ENCODE measurements around the gene BTD.
"Not testable (repeated sequence)": the region's sequence is repeated elsewhere in the genome, so short reads cannot be mapped to it uniquely, and the experiment has no call there.

BTD gene

DNA sequence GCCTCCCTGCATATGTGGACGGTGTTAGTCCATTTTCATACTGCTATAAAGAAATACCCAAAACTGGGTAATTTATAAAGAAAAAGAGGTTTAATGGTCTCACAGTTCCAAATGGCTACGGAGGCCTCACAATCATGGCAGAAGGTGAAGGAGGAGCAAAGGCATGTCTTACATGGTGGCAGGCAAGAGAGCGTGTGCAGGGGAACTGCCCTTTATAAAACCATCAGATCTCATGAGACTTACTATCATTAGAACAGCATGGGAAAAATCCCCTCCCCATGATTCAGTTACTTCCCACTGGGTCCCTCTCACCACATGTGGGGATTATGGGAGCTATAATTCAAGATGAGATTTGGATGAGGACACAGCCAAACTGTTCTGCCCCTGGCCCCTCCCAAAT is 1.3 kb downstream of the BTD start:
- DNase-seq (ENCODE audit: low read depth in 2 of 2), result not testable (repeated sequence)

DNA sequence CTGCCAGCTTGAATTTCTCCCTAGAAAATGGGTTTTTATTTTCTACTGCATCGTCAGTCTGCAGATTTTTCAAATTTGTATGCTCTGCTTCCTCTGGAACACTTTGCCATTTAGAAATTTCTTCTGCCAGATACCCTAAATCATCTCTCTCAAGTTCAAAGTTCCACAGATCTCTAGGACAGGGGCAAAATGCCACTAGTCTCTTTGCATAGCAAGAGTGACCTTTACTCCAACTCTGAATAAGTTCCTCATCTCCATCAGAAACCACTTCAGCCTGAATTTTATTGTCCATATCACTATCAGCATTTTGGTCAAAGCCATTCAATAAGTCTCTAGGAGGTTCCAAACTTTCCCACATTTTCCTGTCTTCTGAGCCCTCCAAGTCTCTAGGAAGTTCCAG is 3.0 kb downstream of the BTD start:
- DNase-seq (ENCODE audit: low read depth in 2 of 2), result not testable (repeated sequence)

- DNase-seq (ENCODE audit: low read depth in 2 of 2), result no peak
Observed at GRCh38 chr3:15606434-15606891, 4.9 kb downstream of the BTD start.

DNA sequence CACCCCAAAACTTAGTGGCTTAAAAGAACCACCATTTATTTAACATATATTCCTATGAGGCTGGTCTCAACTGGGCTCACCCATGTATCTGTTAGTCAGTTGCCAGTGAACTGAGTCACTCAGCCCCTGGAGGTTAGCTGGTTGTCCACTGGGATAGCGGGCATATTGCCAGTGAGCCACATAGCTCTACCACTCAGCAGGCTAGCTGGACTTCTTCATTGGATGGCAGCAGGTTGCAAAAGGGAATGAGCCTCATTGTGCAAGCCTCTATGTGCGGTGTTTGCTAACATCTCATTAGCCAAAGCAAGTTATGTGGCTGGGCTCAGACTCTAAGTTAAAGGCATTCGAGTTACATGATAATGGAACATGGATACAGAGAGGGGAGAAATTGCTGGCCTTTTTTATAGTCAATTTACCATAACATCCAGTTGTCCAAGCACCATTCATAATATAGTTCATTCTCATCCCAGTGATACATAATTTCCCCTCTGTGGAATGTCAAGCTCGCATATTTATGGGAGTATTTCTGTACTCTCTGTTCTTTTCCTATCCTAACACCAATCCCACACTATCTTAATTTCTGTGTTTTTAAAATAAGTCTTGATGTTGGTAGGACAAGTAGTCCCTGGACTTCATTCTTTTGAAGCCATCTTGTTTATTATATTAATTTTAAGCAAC is 8.7 kb downstream of the BTD start:
- no peak for DNase-seq (ENCODE audit: low read depth in 2 of 2)

- DNase-seq (ENCODE audit: low read depth in 2 of 2), result no peak
Observed at GRCh38 chr3:15611018-15611417, 9.5 kb downstream of the BTD start.

DNA sequence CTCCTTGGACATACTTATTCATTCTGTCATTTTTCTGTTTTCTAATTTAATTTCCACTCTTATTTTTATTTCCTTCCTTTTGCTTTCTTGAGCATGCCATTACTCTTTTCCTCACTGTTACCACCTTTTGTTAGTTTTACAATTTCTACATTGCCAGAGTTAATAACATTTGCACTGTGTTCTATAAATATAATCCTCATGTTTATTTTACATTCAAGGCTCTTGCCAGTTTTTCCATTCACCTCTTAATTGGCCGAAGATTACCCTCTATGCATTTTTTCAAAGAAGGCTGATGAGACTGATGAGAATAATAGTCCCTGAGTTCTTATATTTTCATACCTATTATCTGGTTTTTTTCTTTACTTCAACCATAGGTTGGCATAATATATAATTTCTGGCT is 10.5 kb downstream of the BTD start:
- no peak for DNase-seq (ENCODE audit: low read depth in 2 of 2)

DNA sequence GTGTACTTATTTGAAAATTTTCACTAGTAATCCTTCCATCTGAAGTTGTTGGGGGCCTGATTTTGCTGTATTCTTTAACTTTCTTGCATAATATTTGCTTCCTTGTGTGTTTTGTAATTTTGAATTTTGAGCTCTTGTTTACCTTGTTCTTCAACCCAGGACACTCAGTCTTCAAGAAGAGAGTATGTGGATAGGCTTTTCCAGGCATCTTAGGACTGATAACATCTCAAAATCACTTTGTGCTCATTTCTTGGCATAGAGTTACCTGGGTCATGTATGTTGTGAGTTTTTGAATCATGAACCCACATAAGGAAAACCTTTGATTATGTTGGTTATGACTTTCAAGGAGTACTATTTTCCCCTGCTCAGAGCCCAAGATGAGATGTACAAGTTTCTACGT is 13.4 kb downstream of the BTD start:
- no peak for DNase-seq (ENCODE audit: low read depth in 2 of 2)

GRCh38 chr3:15616053-15616452 is 14.5 kb downstream of the BTD start:
- no peak for DNase-seq (ENCODE audit: low read depth in 2 of 2)

- DNase-seq (ENCODE audit: low read depth in 2 of 2), result not testable (repeated sequence)
Observed at GRCh38 chr3:15619659-15620464, 18.3 kb downstream of the BTD start.

- DNase-seq (ENCODE audit: low read depth in 2 of 2), result no peak
Observed at GRCh38 chr3:15623535-15624440, 22.2 kb downstream of the BTD start.

- no peak for DNase-seq (ENCODE audit: low read depth in 2 of 2)
Observed at GRCh38 chr3:15628967-15629366, 27.4 kb downstream of the BTD start.

DNA sequence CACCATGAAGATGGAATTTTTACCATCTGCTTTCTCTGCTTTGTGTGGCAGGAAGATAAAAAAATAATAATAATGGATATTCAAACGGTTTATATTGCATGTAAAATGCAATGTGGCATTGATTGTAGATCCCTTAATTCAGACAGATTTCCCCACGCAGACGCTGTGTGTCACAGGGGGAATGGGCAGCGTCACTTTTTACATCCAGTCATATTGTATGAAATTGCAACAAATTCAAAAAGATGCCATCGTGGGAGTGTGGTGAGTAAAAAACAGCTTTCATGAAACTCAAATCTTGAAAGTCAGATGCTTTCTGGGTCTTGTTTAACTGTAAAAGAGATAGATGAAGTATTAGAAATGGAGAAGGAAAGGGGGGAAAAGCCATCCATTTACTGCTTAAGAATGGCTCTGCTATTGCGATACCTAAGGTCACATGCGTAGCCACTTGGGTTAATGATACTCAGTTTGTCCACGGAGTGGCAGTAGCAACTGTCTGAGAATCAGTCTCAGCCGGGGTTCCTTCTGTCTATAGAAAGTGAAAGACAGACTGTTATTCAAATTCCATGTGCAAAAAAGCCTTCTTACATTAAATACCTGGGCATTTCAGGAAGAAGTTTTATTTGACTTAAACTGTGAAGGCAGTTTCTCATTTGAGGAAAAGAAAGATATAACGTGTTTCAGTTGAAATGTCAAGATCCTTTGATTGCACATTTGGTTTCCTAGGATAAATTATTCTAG is 28.5 kb downstream of the BTD start:
- DNase-seq (ENCODE audit: low read depth in 2 of 2), result peak in 1 of 2 experiments; percentile 19

GRCh38 chr3:15630646-15631350 is 29.3 kb downstream of the BTD start:
- DNase-seq (ENCODE audit: low read depth in 2 of 2), result no peak

DNA sequence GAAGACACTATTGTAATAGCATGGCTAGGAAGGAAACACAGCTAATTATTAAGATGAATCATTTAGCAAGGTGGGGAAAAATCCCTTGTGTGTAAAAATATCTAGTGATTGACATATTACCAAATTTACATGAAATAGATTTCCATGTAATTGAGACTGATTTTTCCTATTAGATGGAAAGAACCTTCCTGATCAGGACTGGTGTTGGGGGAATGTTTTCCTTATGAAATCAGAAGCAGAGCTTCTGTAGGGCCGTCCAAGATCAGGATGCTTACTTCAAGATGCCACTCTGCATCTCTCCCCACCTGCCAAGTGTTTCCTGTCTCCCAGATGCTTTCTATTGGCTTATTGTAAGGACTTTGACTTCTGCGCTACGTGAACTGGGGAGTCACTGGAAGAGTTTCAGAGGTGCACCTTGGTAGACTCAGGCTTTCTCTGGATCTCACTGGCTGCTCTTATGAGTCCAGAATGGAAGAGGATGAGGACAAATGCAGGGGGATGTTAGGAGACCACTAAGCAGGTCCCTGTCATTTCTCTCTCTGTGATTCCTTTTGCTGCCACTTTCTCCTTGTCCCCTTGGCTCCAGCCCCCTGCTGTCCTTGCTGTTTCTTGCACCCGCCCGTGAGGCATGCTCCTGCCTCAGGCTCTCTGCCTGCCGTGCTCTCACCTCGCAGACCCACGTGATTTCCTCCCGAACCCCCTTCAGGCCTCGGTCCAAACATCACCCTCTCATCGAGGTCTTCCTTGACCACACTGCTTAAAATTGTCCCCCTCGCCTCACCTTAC is 30.1 kb downstream of the BTD start:
- DNase-seq (ENCODE audit: low read depth in 2 of 2), result no peak

DNA sequence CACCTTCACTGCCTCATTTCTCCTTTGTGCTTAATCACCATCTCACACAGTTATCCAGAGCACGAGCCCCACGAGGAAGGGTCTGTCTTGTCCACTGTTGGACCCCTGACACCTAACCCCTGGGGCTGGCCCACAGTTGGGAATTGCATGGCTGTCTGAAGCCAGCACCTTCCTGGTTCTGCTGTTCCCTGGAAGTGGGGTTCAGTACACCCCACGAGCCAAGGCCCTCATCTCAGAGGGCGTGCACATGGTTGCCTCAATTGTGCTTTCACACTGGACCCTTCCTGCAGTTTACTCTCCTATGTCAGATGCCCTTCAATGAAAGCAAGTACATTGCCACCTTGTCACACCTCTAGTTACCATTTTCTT is 30.7 kb downstream of the BTD start:
- DNase-seq (ENCODE audit: low read depth in 2 of 2), result no peak

- no peak for DNase-seq (ENCODE audit: low read depth in 2 of 2)
Observed at GRCh38 chr3:15633159-15633558, 31.6 kb downstream of the BTD start.

DNA sequence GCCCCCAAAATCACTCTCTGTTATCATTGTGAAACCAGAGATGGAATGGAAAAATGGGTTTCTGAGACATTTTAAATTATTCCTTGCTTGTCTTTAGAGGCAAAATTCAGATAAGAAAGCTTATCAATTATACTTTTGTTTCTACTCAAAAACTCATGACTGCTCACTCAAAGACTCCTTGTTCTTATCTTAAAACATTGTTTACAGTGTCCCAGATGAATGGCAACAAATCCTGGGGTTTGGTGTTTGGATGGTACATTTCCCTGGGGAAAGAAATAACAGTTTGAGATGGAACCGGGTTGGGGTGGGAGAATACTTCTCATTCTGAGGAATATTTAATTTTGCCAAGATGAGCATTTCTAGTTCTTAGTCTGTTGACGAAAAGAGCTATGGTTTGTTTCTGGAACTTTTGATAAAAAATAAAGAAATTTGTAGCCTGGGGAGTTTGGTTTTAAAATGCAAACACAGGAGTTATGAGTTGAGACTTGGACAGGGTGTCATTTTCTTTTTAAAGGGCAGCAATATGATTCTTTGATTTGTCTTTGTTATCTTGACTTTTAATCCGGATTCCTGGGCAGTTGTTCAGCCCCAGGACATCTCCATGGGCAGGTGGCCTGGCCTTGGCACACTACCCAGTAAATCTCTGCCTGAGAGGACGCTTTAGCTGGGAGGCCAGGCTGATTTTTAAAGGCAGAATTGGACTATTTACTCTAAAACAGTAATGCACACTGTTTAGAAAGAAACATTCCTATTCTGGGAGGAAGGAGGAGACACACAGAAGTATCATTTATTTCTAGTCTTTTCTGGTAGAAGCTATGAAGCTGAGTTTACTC is 32.4 kb downstream of the BTD start:
- DNase-seq (ENCODE audit: low read depth in 2 of 2), result no peak

DNA sequence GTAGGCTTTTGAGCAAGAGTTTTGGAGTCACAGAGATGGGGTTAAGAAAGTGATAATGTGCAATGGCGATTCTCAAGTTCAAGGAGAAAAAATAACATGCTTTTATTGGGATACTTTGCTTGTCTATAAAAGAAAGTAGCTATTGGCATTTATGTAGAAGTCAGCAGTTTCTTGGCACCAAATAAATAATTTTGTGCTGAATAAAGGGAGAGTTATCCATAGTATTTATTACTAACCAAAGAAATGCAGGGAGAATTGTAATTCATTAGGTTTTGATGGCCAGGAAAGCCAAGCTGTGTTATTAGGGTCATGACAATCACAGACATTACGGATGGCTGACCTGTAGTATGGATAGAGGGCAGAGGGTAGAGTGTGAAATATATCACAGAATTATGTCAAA is 33.1 kb downstream of the BTD start:
- DNase-seq (ENCODE audit: low read depth in 2 of 2), result no peak

DNA sequence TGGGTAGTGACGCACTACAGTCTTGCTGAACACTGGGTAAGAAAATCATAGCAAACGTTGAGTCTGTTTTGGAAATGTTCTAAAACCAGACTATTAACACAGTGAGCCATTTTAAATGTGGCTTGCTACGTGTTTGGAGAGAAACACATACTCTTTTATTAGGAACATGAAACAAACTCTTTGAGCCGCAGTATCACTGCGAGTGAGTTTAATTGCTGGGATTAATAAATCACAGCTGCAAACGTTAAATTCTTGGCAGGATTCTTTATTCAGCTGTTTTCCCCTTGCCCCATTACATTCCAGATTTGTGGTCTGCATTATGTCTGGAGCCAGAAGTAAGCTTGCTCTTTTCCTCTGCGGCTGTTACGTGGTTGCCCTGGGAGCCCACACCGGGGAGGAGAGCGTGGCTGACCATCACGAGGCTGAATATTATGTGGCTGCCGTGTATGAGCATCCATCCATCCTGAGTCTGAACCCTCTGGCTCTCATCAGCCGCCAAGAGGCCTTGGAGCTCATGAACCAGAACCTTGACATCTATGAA is 33.6 kb downstream of the BTD start:
- no peak for DNase-seq (ENCODE audit: low read depth in 2 of 2)

Measured in stimulated activated CD4-positive, alpha-beta T cell treated with anti-CD3 and anti-CD28 coated beads, Interleukin-12 subunit alpha, Interleukin-12 subunit beta, amount 100 ng/mL, for 24 hours (primary cell).